Endothelial cell (in vitro differentiated cells): ENCODE data around the gene OTOP2. TPM values are rescaled to one million over a fixed set of nuclear protein-coding genes. Genes with fewer than 3 reads are reported as not detected.

Source experiments
- DNase-seq: peaks from one replicate; pipeline ENCODE4 v3.0.0; 2021; ENCODE audit warnings: low spot score
- H3K27ac Mint-ChIP-seq: one replicate; pipeline ENCODE4 v1.8.0; 2021; ENCODE audit warnings: mixed read lengths, inconsistent platforms; ENCODE audit not compliant: unreplicated experiment
- H3K27me3 Mint-ChIP-seq: one replicate; pipeline ENCODE4 v1.8.0; 2021; ENCODE audit warnings: mild to moderate bottlenecking, moderate library complexity, mixed read lengths, inconsistent platforms; ENCODE audit not compliant: unreplicated experiment
- H3K36me3 Mint-ChIP-seq: one replicate; pipeline ENCODE4 v1.8.0; 2021; ENCODE audit warnings: mild to moderate bottlenecking, low read depth, mixed read lengths, inconsistent platforms; ENCODE audit not compliant: unreplicated experiment
- H3K4me1 Mint-ChIP-seq: one replicate; pipeline ENCODE4 v1.8.0; 2021; ENCODE audit warnings: mild to moderate bottlenecking, mixed read lengths, inconsistent platforms; ENCODE audit not compliant: unreplicated experiment
- H3K4me3 Mint-ChIP-seq: one replicate; pipeline ENCODE4 v1.8.0; 2021; ENCODE audit warnings: mild to moderate bottlenecking, mixed read lengths, inconsistent platforms; ENCODE audit not compliant: unreplicated experiment
- H3K9me3 Mint-ChIP-seq: one replicate; pipeline ENCODE4 v1.8.0; 2021; ENCODE audit warnings: mixed read lengths, inconsistent platforms; ENCODE audit not compliant: unreplicated experiment
- CTCF ChIP-seq: fragments of 200-600 bp; sonication (generic); IDR thresholded peaks from one replicate; pipeline ENCODE4 v1.5.0; 2021; ENCODE audit warnings: antibody characterized with exemption; ENCODE audit not compliant: unreplicated experiment
- total RNA-seq: library from RNA; stranded (reverse); fragmentation: NEBNext Ultra II Directional; extraction: Animal tissue kit (Norgen Biotek cat#: 25700); gene quantifications from one replicate; pipeline ENCODE4 v1.2.1, GENCODE V29; 2021; ENCODE audit not compliant: unreplicated experiment

Gene OTOP2
- total RNA-seq, 1 donor from 2014 or later: not detected

- Mint-ChIP-seq H3K4me1 (peaks cover 27% of the 10 kb centered on the region), H3K36me3 (no peaks in the 10 kb centered on the region), H3K27ac (no peak overlapping the region), H3K9me3 (no peaks in the 10 kb centered on the region), H3K4me3 (peak overlapping the region; percentile 92), H3K27me3 (peaks cover 12% of the 10 kb centered on the region)
- TF ChIP-seq CTCF: no peak
- DNase-seq: no peak
Observed at GRCh38 chr17:74971842-74972106, 47.7 kb downstream of the OTOP2 start.

- H3K4me3 Mint-ChIP-seq: peak within 1 kb of the TSS; percentile 92
- H3K4me1 Mint-ChIP-seq: peaks cover 27% of the 10 kb centered on the region
- H3K27me3 Mint-ChIP-seq: peaks cover 12% of the 10 kb centered on the region
- no peaks in the 10 kb centered on the region for H3K36me3 Mint-ChIP-seq
- DNase-seq: peak; percentile 76
- no peaks in the 10 kb centered on the region for H3K9me3 Mint-ChIP-seq
- no peak for TF ChIP-seq CTCF
- H3K27ac Mint-ChIP-seq: peak within 1 kb of the TSS; percentile 77
Observed at GRCh38 chr17:74972107-74972972, 48.3 kb downstream of the OTOP2 start, which contains the start of gene HID1. TSS of gene HID1 (minus strand) at chr17:74972759. CDS start at chr17:74972656, 103 bp downstream.

GRCh38 chr17:74972973-74973328, 48.9 kb downstream of the OTOP2 start:
- TF ChIP-seq CTCF: no peak

GRCh38 chr17:74975943-74976342, 51.9 kb downstream of the OTOP2 start:
- Mint-ChIP-seq H3K27me3 (peaks cover 12% of the 10 kb centered on the region), H3K27ac (no peak overlapping the region)

More at GRCh38 chr17:74972973-74973328, 48.9 kb downstream of the OTOP2 start:
- H3K36me3 Mint-ChIP-seq: no peaks in the 10 kb centered on the region
- H3K4me1 Mint-ChIP-seq: peaks cover 27% of the 10 kb centered on the region
- DNase-seq: no peak
- peak overlapping the region; percentile 88 for H3K4me3 Mint-ChIP-seq
- peak overlapping the region; percentile 77 for H3K27ac Mint-ChIP-seq
- H3K27me3 Mint-ChIP-seq: peaks cover 15% of the 10 kb centered on the region
- no peaks in the 10 kb centered on the region for H3K9me3 Mint-ChIP-seq

More at GRCh38 chr17:74975943-74976342, 51.9 kb downstream of the OTOP2 start:
- DNase-seq: no peak
- TF ChIP-seq CTCF: no peak
- no peaks in the 10 kb centered on the region for H3K36me3 Mint-ChIP-seq
- no peak overlapping the region for H3K4me3 Mint-ChIP-seq
- H3K9me3 Mint-ChIP-seq: no peaks in the 10 kb centered on the region
- peaks cover 11% of the 10 kb centered on the region for H3K4me1 Mint-ChIP-seq
